ENCODE results near the gene PROZ.

Gene PROZ

GRCh38 chr13:113187883-113188665, 29.6 kb downstream of the PROZ start:
- H4K20me1 ChIP-seq (ENCODE audit: insufficient read depth, low read length), result no peaks in the 10 kb centered on the region
- H3K9ac ChIP-seq (ENCODE audit: low read length), result no peak overlapping the region
- H3K4me1 ChIP-seq (ENCODE audit: low read length), result no peaks in the 10 kb centered on the region
- H3K36me3 ChIP-seq (replicated peaks; ENCODE audit: insufficient read depth, low read length), result no peaks in the 10 kb centered on the region; the same call in 1 of the 2 replicates
- no peaks in the 10 kb centered on the region for H3K27me3 ChIP-seq (replicated peaks; ENCODE audit: insufficient read depth, low read length)
- no peak for DNase-seq
- H3K4me3 ChIP-seq (ENCODE audit: low read length), result no peak overlapping the region
- no peaks in the 10 kb centered on the region for H3F3A ChIP-seq (ENCODE audit: insufficient read depth, low read length)
- H3K4me2 ChIP-seq (ENCODE audit: low read depth, low read length), result no peak overlapping the region
- no peaks in the 10 kb centered on the region for H3K9me2 ChIP-seq (replicated peaks; ENCODE audit: insufficient read depth, low read length)
- 0 out of 2 replicates have a peak, but pooled peaks cover 4% of the 10 kb centered on the region for H3K79me2 ChIP-seq (ENCODE audit: low read length)
- H2AFZ ChIP-seq (ENCODE audit: low read length), result no peak overlapping the region
- no peak overlapping the region for H3K27ac ChIP-seq (ENCODE audit: low read length)
- H3K9me3 ChIP-seq (replicated peaks; ENCODE audit: insufficient read depth, low read length), result no peaks in the 10 kb centered on the region
- no peak for TF ChIP-seq CTCF (IDR thresholded peaks at IDR 0.05; ENCODE audit: low read length)
- TF ChIP-seq EZH2 (optimal IDR thresholded peaks at IDR 0.05; ENCODE audit: low read depth, low read length), result no peak
- no peak for TF ChIP-seq EZH2phosphoT487 (IDR thresholded peaks at IDR 0.05; ENCODE audit: low read length)

- TF ChIP-seq CTCF (IDR thresholded peaks at IDR 0.05; ENCODE audit: low read length) (no peak), EZH2phosphoT487 (IDR thresholded peaks at IDR 0.05; ENCODE audit: low read length) (no peak), EZH2 (optimal IDR thresholded peaks at IDR 0.05; ENCODE audit: low read depth, low read length) (no peak)
- Histone ChIP-seq H3K9me2 (replicated peaks; ENCODE audit: insufficient read depth, low read length) (no peaks in the 10 kb centered on the region), H3K79me2 (ENCODE audit: low read length) (0 out of 2 replicates have a peak, but pooled peaks cover 4% of the 10 kb centered on the region), H4K20me1 (ENCODE audit: insufficient read depth, low read length) (no peaks in the 10 kb centered on the region), H2AFZ (ENCODE audit: low read length) (no peak overlapping the region), H3K4me3 (ENCODE audit: low read length) (no peak overlapping the region), H3K9ac (ENCODE audit: low read length) (no peak overlapping the region), H3K9me3 (replicated peaks; ENCODE audit: insufficient read depth, low read length) (no peaks in the 10 kb centered on the region), H3K36me3 (replicated peaks; ENCODE audit: insufficient read depth, low read length) (no peaks in the 10 kb centered on the region; the same call in 1 of the 2 replicates), H3F3A (ENCODE audit: insufficient read depth, low read length) (no peaks in the 10 kb centered on the region), H3K27ac (ENCODE audit: low read length) (no peak overlapping the region), H3K4me2 (ENCODE audit: low read depth, low read length) (no peak overlapping the region), H3K4me1 (ENCODE audit: low read length) (no peaks in the 10 kb centered on the region), H3K27me3 (replicated peaks; ENCODE audit: insufficient read depth, low read length) (no peaks in the 10 kb centered on the region)
- no peak for DNase-seq
Observed at GRCh38 chr13:113190181-113190580, 31.7 kb downstream of the PROZ start.

GRCh38 chr13:113192279-113192678, 33.8 kb downstream of the PROZ start:
- Histone ChIP-seq H3F3A (ENCODE audit: insufficient read depth, low read length) (no peaks in the 10 kb centered on the region), H3K36me3 (replicated peaks; ENCODE audit: insufficient read depth, low read length) (peaks cover 7% of the 10 kb centered on the region), H3K4me3 (ENCODE audit: low read length) (no peak overlapping the region), H2AFZ (ENCODE audit: low read length) (no peak overlapping the region), H3K79me2 (ENCODE audit: low read length) (0 out of 2 replicates have a peak, but pooled peaks cover 4% of the 10 kb centered on the region), H3K4me2 (ENCODE audit: low read depth, low read length) (no peak overlapping the region), H4K20me1 (ENCODE audit: insufficient read depth, low read length) (no peaks in the 10 kb centered on the region), H3K4me1 (ENCODE audit: low read length) (no peaks in the 10 kb centered on the region), H3K27ac (ENCODE audit: low read length) (no peak overlapping the region), H3K27me3 (replicated peaks; ENCODE audit: insufficient read depth, low read length) (no peaks in the 10 kb centered on the region), H3K9ac (ENCODE audit: low read length) (no peak overlapping the region), H3K9me2 (replicated peaks; ENCODE audit: insufficient read depth, low read length) (no peaks in the 10 kb centered on the region), H3K9me3 (replicated peaks; ENCODE audit: insufficient read depth, low read length) (no peaks in the 10 kb centered on the region)
- no peak for DNase-seq
- no peak for TF ChIP-seq EZH2 (optimal IDR thresholded peaks at IDR 0.05; ENCODE audit: low read depth, low read length)
- no peak for TF ChIP-seq CTCF (IDR thresholded peaks at IDR 0.05; ENCODE audit: low read length)
- TF ChIP-seq EZH2phosphoT487 (IDR thresholded peaks at IDR 0.05; ENCODE audit: low read length), result no peak

Data from MM.1S (cell line).